MM.1S (cell line): ENCODE measurements around the gene GPR173.

Experiments
- DNase-seq: peaks from one replicate; pipeline ENCODE4 v3.0.0-alpha.2; 2015
- H2AFZ ChIP-seq: fragments of 300-600 bp; sonication (generic); 2 replicates; pipeline ENCODE4 v1.6.0; 2016; ENCODE audit warnings: antibody characterized with exemption, low read length
- H3F3A ChIP-seq: fragments of 300-600 bp; sonication (generic); 2 replicates; pipeline ENCODE4 v1.6.1; 2016; ENCODE audit warnings: mild to moderate bottlenecking, antibody characterized with exemption, low read length, moderate library complexity, mixed read lengths; ENCODE audit not compliant: insufficient read depth
- H3K27ac ChIP-seq: fragments of 300-600 bp; sonication (generic); 2 replicates; pipeline ENCODE4 v1.5.1; 2016; ENCODE audit warnings: mild to moderate bottlenecking, low read length
- H3K27me3 ChIP-seq: fragments of 300-600 bp; sonication (generic); replicated peaks from 2 replicates; pipeline ENCODE4 v1.6.0; 2016; ENCODE audit warnings: low read length; ENCODE audit not compliant: insufficient read depth
- H3K36me3 ChIP-seq: fragments of 300-600 bp; sonication (generic); replicated peaks from 2 replicates; pipeline ENCODE4 v1.6.1; 2016; ENCODE audit warnings: mild to moderate bottlenecking, low read length, mixed read lengths; ENCODE audit not compliant: insufficient read depth
- H3K4me1 ChIP-seq: fragments of 300-600 bp; sonication (generic); 2 replicates; pipeline ENCODE4 v1.6.1; 2016; ENCODE audit warnings: low read length, mixed read lengths
- H3K4me2 ChIP-seq: fragments of 300-600 bp; sonication (generic); 2 replicates; pipeline ENCODE4 v1.6.0; 2016; ENCODE audit warnings: low read depth, low read length
- H3K4me3 ChIP-seq: fragments of 300-600 bp; sonication (generic); 2 replicates; pipeline ENCODE4 v1.5.1; 2016; ENCODE audit warnings: low read length, mixed read lengths
- H3K79me2 ChIP-seq: fragments of 300-600 bp; sonication (generic); 2 replicates; pipeline ENCODE4 v1.6.1; 2016; ENCODE audit warnings: mixed run types, low read length, mixed read lengths
- H3K9ac ChIP-seq: fragments of 300-600 bp; sonication (generic); 2 replicates; pipeline ENCODE4 v1.6.1; 2016; ENCODE audit warnings: low read length, mixed read lengths
- H3K9me2 ChIP-seq: fragments of 300-600 bp; sonication (generic); replicated peaks from 2 replicates; pipeline ENCODE4 v1.6.1; 2016; ENCODE audit warnings: mild to moderate bottlenecking, low read length, mixed read lengths; ENCODE audit not compliant: insufficient read depth
- H3K9me3 ChIP-seq: fragments of 300-600 bp; sonication (generic); replicated peaks from 2 replicates; pipeline ENCODE4 v1.6.1; 2016; ENCODE audit warnings: mild to moderate bottlenecking, low read length, mixed read lengths; ENCODE audit not compliant: insufficient read depth
- H4K20me1 ChIP-seq: fragments of 300-600 bp; sonication (generic); 2 replicates; pipeline ENCODE4 v1.6.1; 2016; ENCODE audit warnings: mild to moderate bottlenecking, low read length, moderate library complexity, mixed read lengths; ENCODE audit not compliant: insufficient read depth
- CTCF ChIP-seq: fragments of 300-600 bp; sonication (generic); IDR thresholded peaks from 2 replicates; pipeline ENCODE4 v1.5.1; 2016; ENCODE audit warnings: antibody characterized with exemption, low read length, mixed read lengths
- EZH2 ChIP-seq: fragments of 300-600 bp; sonication (generic); optimal IDR thresholded peaks from 2 replicates; pipeline ENCODE3; 2017; ENCODE audit warnings: low read depth, mild to moderate bottlenecking, antibody characterized with exemption, low read length, mixed read lengths
- EZH2phosphoT487 ChIP-seq: fragments of 300-600 bp; sonication (generic); IDR thresholded peaks from 2 replicates; pipeline ENCODE4 v1.6.1; 2018; ENCODE audit warnings: antibody characterized with exemption, low read length

The GPR173 gene

GRCh38 chrX:53022381-53022780 lies 26.2 kb upstream of the GPR173 start:
- H2AFZ ChIP-seq = no peak overlapping the region
- DNase-seq = no peak
- no peaks in the 10 kb centered on the region for H3K27me3 ChIP-seq
- H3K9ac ChIP-seq = no peak overlapping the region
- H4K20me1 ChIP-seq = no peaks in the 10 kb centered on the region
- no peaks in the 10 kb centered on the region for H3K79me2 ChIP-seq
- H3K9me2 ChIP-seq = no peaks in the 10 kb centered on the region
- H3K4me2 ChIP-seq = no peak overlapping the region
- no peak overlapping the region for H3K4me3 ChIP-seq
- no peaks in the 10 kb centered on the region for H3K4me1 ChIP-seq
- H3F3A ChIP-seq = no peaks in the 10 kb centered on the region
- H3K9me3 ChIP-seq = no peaks in the 10 kb centered on the region
- no peaks in the 10 kb centered on the region for H3K36me3 ChIP-seq
- no peak overlapping the region for H3K27ac ChIP-seq
- TF ChIP-seq EZH2phosphoT487 (no peak), EZH2 (no peak), CTCF (no peak)

DNA sequence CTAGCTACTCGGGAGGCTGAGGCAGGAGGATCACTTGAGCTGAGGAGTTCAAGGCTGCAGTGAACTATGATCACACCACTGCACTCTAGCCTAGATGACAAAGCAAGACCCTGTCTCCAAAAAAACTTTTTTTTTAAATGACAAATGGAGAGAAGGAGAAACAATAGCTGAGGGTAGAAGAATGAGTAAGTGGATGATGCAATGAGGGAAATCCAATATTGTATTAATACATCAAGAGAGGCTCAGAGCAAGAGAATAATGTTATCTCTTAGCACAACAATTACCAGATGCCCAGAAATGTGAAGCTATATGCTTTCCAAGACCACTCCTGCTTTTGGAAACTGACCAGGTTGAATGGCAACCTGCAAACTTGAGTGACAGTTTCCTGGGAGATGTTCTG lies 19.9 kb upstream of the GPR173 start:
- H3F3A ChIP-seq = no peaks in the 10 kb centered on the region
- DNase-seq = no peak
- TF ChIP-seq EZH2 = no peak
- TF ChIP-seq EZH2phosphoT487 = no peak
- no peak for TF ChIP-seq CTCF
- no peak overlapping the region for H3K27ac ChIP-seq
- no peaks in the 10 kb centered on the region for H3K9me3 ChIP-seq
- H3K4me1 ChIP-seq = no peaks in the 10 kb centered on the region
- H3K27me3 ChIP-seq = no peaks in the 10 kb centered on the region
- H3K36me3 ChIP-seq = no peaks in the 10 kb centered on the region
- H3K9me2 ChIP-seq = no peaks in the 10 kb centered on the region
- H2AFZ ChIP-seq = no peak overlapping the region
- no peak overlapping the region for H3K9ac ChIP-seq
- H3K4me3 ChIP-seq = no peak overlapping the region
- no peaks in the 10 kb centered on the region for H4K20me1 ChIP-seq
- H3K4me2 ChIP-seq = no peak overlapping the region
- no peaks in the 10 kb centered on the region for H3K79me2 ChIP-seq

GRCh38 chrX:53031380-53031779 lies 17.2 kb upstream of the GPR173 start:
- Histone ChIP-seq H3K4me3 (no peak overlapping the region), H3K36me3 (no peaks in the 10 kb centered on the region), H3K79me2 (no peaks in the 10 kb centered on the region), H3K4me1 (no peaks in the 10 kb centered on the region), H3K4me2 (no peak overlapping the region), H3K9me2 (no peaks in the 10 kb centered on the region), H4K20me1 (no peaks in the 10 kb centered on the region), H3K27ac (no peak overlapping the region), H2AFZ (no peak overlapping the region), H3K9ac (no peak overlapping the region), H3F3A (no peaks in the 10 kb centered on the region), H3K9me3 (no peaks in the 10 kb centered on the region), H3K27me3 (no peaks in the 10 kb centered on the region)
- DNase-seq = no peak
- TF ChIP-seq CTCF (no peak), EZH2phosphoT487 (no peak), EZH2 (no peak)
